Placental epithelial cell (primary cell): Measurements from ENCODE around the gene SLC2A13. TPM values are rescaled to one million over a fixed set of nuclear protein-coding genes. Genes with fewer than 3 reads are reported as not detected.

Experiments
- small RNA-seq: library from RNA; depleted of rRNA; stranded (forward); fragments of <200 nt; gene quantifications from one replicate; pipeline ENCODE3, GENCODE V24; 2012
- total RNA-seq: library from RNA; depleted of rRNA; stranded (reverse); fragments of >200 nt; gene quantifications from 2 replicates; pipeline ENCODE4 v1.2.3, GENCODE V29; 2012

The SLC2A13 gene
- total RNA-seq, result 15.6 and 26.3 TPM in 2 replicates

GRCh38 chr12:40105515-40106201 is at the start of gene SLC2A13:
SLC2A13 (minus strand) TSS chr12:40106081; CDS start chr12:40105808, 273 bp downstream.

Small RNA genes within 50 kb of the gene (small RNA-seq; reads per million reads assigned to genes)
- gene RF00414, result not detected

Other genes with a start within 250 kb of the SLC2A13 start
- 0.39 TPM in 1 of 2 replicates, not detected in the other for gene LRRK2, start 118.9 kb upstream of the SLC2A13 start, total RNA-seq